Natural killer cell (primary cell): ENCODE data around the gene SASH1. TPM values are rescaled to one million over a fixed set of nuclear protein-coding genes. Genes with fewer than 3 reads are reported as not detected.

Experiments used
- ATAC-seq, 3 donors: fragments of 150-1000 bp in 2 of 3; fragments of 200-7000 bp in 1 of 3; cut with Tn5 transposase; 1 replicate in 1 of 3; 2 replicates in 2 of 3; pipeline ENCODE4 v1.10.0; 2021; ENCODE audit warnings: mild to moderate bottlenecking in 2 of 3, moderate library complexity in 2 of 3
- DNase-seq, 2 donors: peaks; one replicate each; pipeline versions ENCODE4 v3.0.0 to v3.0.0-alpha.2; 2013 to 2021; ENCODE audit warnings: mixed read lengths in 1 of 2
- H3K27ac ChIP-seq: one replicate; pipeline ENCODE4 v1.5.1; 2013; ENCODE audit warnings: mild to moderate bottlenecking, low read length
- H3K27me3 ChIP-seq: one replicate; pipeline ENCODE4 v1.6.1; 2013; ENCODE audit warnings: low read length; ENCODE audit not compliant: control insufficient read depth, insufficient read depth
- H3K36me3 ChIP-seq: one replicate; pipeline ENCODE4 v1.6.1; 2013; ENCODE audit warnings: low read length; ENCODE audit not compliant: control insufficient read depth, insufficient read depth
- H3K4me1 ChIP-seq: one replicate; pipeline ENCODE4 v1.6.1; 2013; ENCODE audit warnings: low read length; ENCODE audit not compliant: control insufficient read depth, insufficient read depth
- H3K4me3 ChIP-seq: one replicate; pipeline ENCODE4 v1.5.1; 2013; ENCODE audit warnings: low read length
- H3K9me3 ChIP-seq: one replicate; pipeline ENCODE4 v1.6.1; 2013; ENCODE audit warnings: low read length; ENCODE audit not compliant: control insufficient read depth, insufficient read depth
- H3K27ac Mint-ChIP-seq, 2 donors: one replicate each; pipeline ENCODE4 v1.8.0; 2022; ENCODE audit warnings: mild to moderate bottlenecking in 2 of 2, mixed read lengths in 2 of 2, moderate library complexity in 1 of 2
- H3K27me3 Mint-ChIP-seq, 2 donors: one replicate each; pipeline ENCODE4 v1.8.0; 2022; ENCODE audit warnings: low read depth in 2 of 2, mixed read lengths in 2 of 2
- H3K36me3 Mint-ChIP-seq: one replicate; pipeline ENCODE4 v1.8.0; 2022; ENCODE audit warnings: mixed read lengths
- H3K4me1 Mint-ChIP-seq, 2 donors: one replicate each; pipeline ENCODE4 v1.8.0; 2022; ENCODE audit warnings: mixed read lengths in 2 of 2
- H3K4me3 Mint-ChIP-seq: one replicate; pipeline ENCODE4 v1.8.0; 2022; ENCODE audit warnings: mild to moderate bottlenecking, moderate library complexity, mixed read lengths
- H3K9me3 Mint-ChIP-seq, 2 donors: one replicate each; pipeline ENCODE4 v1.8.0; 2022; ENCODE audit warnings: mixed read lengths in 2 of 2
- CTCF ChIP-seq: fragments of 200-600 bp; IDR thresholded peaks from one replicate; pipeline ENCODE4 v1.8.0; 2022; ENCODE audit warnings: antibody characterized with exemption
- WGBS: methylation state at CpG from one replicate; pipeline ENCODE4 v1.1.7; 2013; ENCODE audit warnings: missing lambda C conversion rate; ENCODE audit not compliant: insufficient coverage; 5-methylcytosine and 5-hydroxymethylcytosine counted together
- intact Hi-C: fragments of 100-400 bp; cut with micrococcal nuclease; formaldehyde crosslinking; loops from one replicate; pipeline ENCODE4 v1.14.2; 2022
- total RNA-seq, 4 donors: library from RNA; stranded (reverse); fragments of 120-200 nt in 1 of 4; gene quantifications; one replicate each; pipeline versions ENCODE4 v1.2.3 to v1.2.4, GENCODE V29; 2013 to 2022

SASH1 gene
- total RNA-seq, 3 donors from 2014 or later (not counting 1 experiment from before 2014, with no cell fraction given) = 0.63 to 6.2 (median 2.7) TPM

GRCh38 chr6:148329596-148330381, 12.8 kb upstream of the SASH1 start:
- WGBS = 72% methylated on average over 6 of the region's 7 CpGs
- no peaks in the 10 kb centered on the region for H3K9me3 Mint-ChIP-seq
- no peak for DNase-seq
- no peaks in the 10 kb centered on the region for H3K36me3 ChIP-seq
- no peaks in the 10 kb centered on the region for H3K36me3 Mint-ChIP-seq
- peaks cover 2% of the 10 kb centered on the region for H3K4me1 ChIP-seq
- no peak overlapping the region for H3K4me3 Mint-ChIP-seq
- peaks cover 5 to 7% of the 10 kb centered on the region in 2 donors for H3K27me3 Mint-ChIP-seq
- no peaks in the 10 kb centered on the region for H3K9me3 ChIP-seq
- no peak for TF ChIP-seq CTCF
- ATAC-seq = no peak
- H3K27ac Mint-ChIP-seq = no peak overlapping the region
- H3K27ac ChIP-seq = no peak overlapping the region
- intact Hi-C loops = no loop called here
- H3K27me3 ChIP-seq = no peaks in the 10 kb centered on the region
- H3K4me3 ChIP-seq = no peak overlapping the region
- peaks cover 0 to 4% of the 10 kb centered on the region in 2 donors for H3K4me1 Mint-ChIP-seq

- intact Hi-C loops = no loop called here
- Histone ChIP-seq H3K4me3 (no peak overlapping the region), H3K4me1 (no peaks in the 10 kb centered on the region), H3K9me3 (no peaks in the 10 kb centered on the region), H3K27me3 (no peaks in the 10 kb centered on the region), H3K27ac (no peak overlapping the region), H3K36me3 (no peaks in the 10 kb centered on the region)
- Mint-ChIP-seq H3K27me3 (peaks cover 3 to 7% of the 10 kb centered on the region in 2 donors), H3K9me3 (no peaks in the 10 kb centered on the region), H3K36me3 (no peaks in the 10 kb centered on the region), H3K4me1 (no peaks in the 10 kb centered on the region), H3K4me3 (no peak overlapping the region), H3K27ac (no peak overlapping the region)
- no peak for ATAC-seq
- TF ChIP-seq CTCF = no peak
- WGBS = no CpG with 5 or more reads among the region's 1 CpG
- DNase-seq = no peak
Measured at GRCh38 chr6:148332088-148332487, 10.6 kb upstream of the SASH1 start.

GRCh38 chr6:148336901-148337300, 5.7 kb upstream of the SASH1 start:
- H3K4me1 ChIP-seq = no peaks in the 10 kb centered on the region
- TF ChIP-seq CTCF = no peak
- DNase-seq = no peak
- no peaks in the 10 kb centered on the region for H3K9me3 ChIP-seq
- Mint-ChIP-seq H3K27ac (no peak overlapping the region), H3K4me3 (no peak overlapping the region), H3K27me3 (peaks cover 5% of the 10 kb centered on the region in 2 donors), H3K36me3 (no peaks in the 10 kb centered on the region), H3K4me1 (no peaks in the 10 kb centered on the region), H3K9me3 (no peaks in the 10 kb centered on the region)
- no peak overlapping the region for H3K4me3 ChIP-seq
- peaks cover 7% of the 10 kb centered on the region for H3K27me3 ChIP-seq
- intact Hi-C loops = no loop called here
- no peak overlapping the region for H3K27ac ChIP-seq
- 98% methylated on average over 6 of the region's 9 CpGs for WGBS
- no peaks in the 10 kb centered on the region for H3K36me3 ChIP-seq
- ATAC-seq = no peak

DNA sequence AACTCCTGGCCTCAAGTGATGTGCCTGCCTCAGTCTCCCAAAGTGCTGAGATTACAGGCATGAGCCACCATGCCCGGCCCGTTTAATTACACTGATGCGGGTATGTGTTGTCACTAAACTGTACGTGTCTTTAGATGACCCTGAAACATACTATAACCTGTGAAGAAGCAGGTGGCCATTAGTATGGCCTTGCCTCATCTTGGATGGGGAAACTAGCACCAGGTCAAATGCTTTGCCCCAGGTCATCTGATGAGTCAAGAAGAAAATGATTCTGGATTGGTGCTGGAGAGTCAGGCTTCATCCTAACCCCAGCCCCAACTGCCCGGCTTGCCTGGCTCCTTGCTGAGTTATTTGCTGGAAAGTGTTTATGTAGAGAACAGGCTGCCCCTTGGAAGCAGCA, 2.9 kb upstream of the SASH1 start:
- Mint-ChIP-seq H3K27me3 (peaks cover 23 to 25% of the 10 kb centered on the region in 2 donors), H3K9me3 (no peaks in the 10 kb centered on the region), H3K4me3 (no peak overlapping the region), H3K27ac (no peak overlapping the region), H3K36me3 (no peaks in the 10 kb centered on the region), H3K4me1 (peaks cover 6% of the 10 kb centered on the region in 2 donors)
- Histone ChIP-seq H3K4me1 (peaks cover 6% of the 10 kb centered on the region), H3K4me3 (no peak overlapping the region), H3K27ac (no peak overlapping the region), H3K27me3 (peaks cover 15% of the 10 kb centered on the region), H3K9me3 (no peaks in the 10 kb centered on the region), H3K36me3 (no peaks in the 10 kb centered on the region)
- intact Hi-C loops = no loop called here
- no peak for TF ChIP-seq CTCF
- ATAC-seq = no peak
- 95% methylated on average over 5 of the region's 5 CpGs for WGBS
- DNase-seq = no peak
